Naive thymus-derived CD4-positive, alpha-beta T cell (primary cell): ENCODE measurements around the gene CCDC116. TPM values are rescaled to one million over a fixed set of nuclear protein-coding genes. Genes with fewer than 3 reads are reported as not detected.
A peak's percentile ranks its signal among the peaks of the same experiment; 100 is the strongest.

ENCODE experiments used
- ATAC-seq: fragments of 150-1000 bp; cut with Tn5 transposase; 2 replicates; pipeline ENCODE4 v1.10.0; 2021; ENCODE audit warnings: mild to moderate bottlenecking, moderate library complexity
- CTCF ChIA-PET: fragments of 350-600 bp; sonication (Branson Sonifier 250); formaldehyde crosslinking; loops from one replicate; lab custom pipeline; 2021; ENCODE audit warnings: antibody characterized with exemption; lab: Charles Lee
- POLR2A ChIA-PET: fragments of 350-600 bp; sonication (Branson Sonifier 250); formaldehyde crosslinking; loops from one replicate; lab custom pipeline; 2021; ENCODE audit warnings: antibody characterized with exemption, inconsistent platforms; lab: Charles Lee
- DNase-seq, 9 donors: peaks; one replicate each; pipeline versions ENCODE4 v3.0.0 to v3.0.0-alpha.2; 2020 to 2022; ENCODE audit warnings: mixed read lengths in 1 of 9
- H3K27ac ChIP-seq: one replicate; pipeline ENCODE4 v1.7.0; 2013; ENCODE audit warnings: mild to moderate bottlenecking, low read depth, low read length, moderate library complexity
- H3K27me3 ChIP-seq, 2 donors: one replicate each; pipeline ENCODE4 v1.7.0; 2013; ENCODE audit warnings: low read length in 2 of 2, mild to moderate bottlenecking in 2 of 2, moderate library complexity in 2 of 2; ENCODE audit not compliant: control insufficient read depth in 2 of 2, insufficient read depth in 2 of 2
- H3K36me3 ChIP-seq, 3 experiments: 1 replicate in 2 of 3; 2 replicates in 1 of 3; pipeline ENCODE4 v1.7.0; 2013; ENCODE audit warnings: low read length in 3 of 3, mild to moderate bottlenecking in 3 of 3, moderate library complexity in 1 of 3; ENCODE audit not compliant: insufficient read depth in 3 of 3, control insufficient read depth in 2 of 3
- H3K4me1 ChIP-seq, 2 donors: one replicate each; pipeline ENCODE4 v1.7.0; 2013; ENCODE audit warnings: low read length in 2 of 2, mild to moderate bottlenecking in 2 of 2, moderate library complexity in 1 of 2; ENCODE audit not compliant: control insufficient read depth in 2 of 2, insufficient read depth in 2 of 2
- H3K4me3 ChIP-seq: 2 replicates; pipeline ENCODE4 v1.7.0; 2013; ENCODE audit warnings: mild to moderate bottlenecking, low read length
- H3K9me3 ChIP-seq, 3 experiments: 1 replicate in 2 of 3; 2 replicates in 1 of 3; pipeline ENCODE4 v1.7.0; 2013; ENCODE audit warnings: low read length in 3 of 3; ENCODE audit not compliant: control insufficient read depth in 2 of 3
- H3K27ac Mint-ChIP-seq, 9 donors: one replicate each; pipeline ENCODE4 v1.8.0; 2020 to 2022; ENCODE audit warnings: mixed read lengths in 9 of 9, mild to moderate bottlenecking in 8 of 9, moderate library complexity in 5 of 9, inconsistent platforms in 2 of 9
- H3K27me3 Mint-ChIP-seq, 5 donors: one replicate each; pipeline ENCODE4 v1.8.0; 2021 to 2022; ENCODE audit warnings: mixed read lengths in 5 of 5, mild to moderate bottlenecking in 1 of 5
- H3K36me3 Mint-ChIP-seq, 5 donors: one replicate each; pipeline ENCODE4 v1.8.0; 2020 to 2022; ENCODE audit warnings: mixed read lengths in 5 of 5, mild to moderate bottlenecking in 3 of 5, inconsistent platforms in 1 of 5
- H3K4me1 Mint-ChIP-seq, 7 donors: one replicate each; pipeline ENCODE4 v1.8.0; 2020 to 2022; ENCODE audit warnings: mixed read lengths in 7 of 7, mild to moderate bottlenecking in 3 of 7, inconsistent platforms in 1 of 7
- H3K4me3 Mint-ChIP-seq, 10 donors: one replicate each; pipeline ENCODE4 v1.8.0; 2020 to 2022; ENCODE audit warnings: mild to moderate bottlenecking in 10 of 10, mixed read lengths in 10 of 10, moderate library complexity in 6 of 10, inconsistent platforms in 2 of 10
- H3K9me3 Mint-ChIP-seq, 11 donors: one replicate each; pipeline ENCODE4 v1.8.0; 2020 to 2022; ENCODE audit warnings: mixed read lengths in 11 of 11, mild to moderate bottlenecking in 4 of 11, inconsistent platforms in 1 of 11, moderate library complexity in 1 of 11
- intact Hi-C, 2 donors: fragments of 100-400 bp; cut with micrococcal nuclease; formaldehyde crosslinking; loops; one replicate each; pipeline ENCODE4 v1.15.1; 2023
- polyA plus RNA-seq, 2 donors: library from polyadenylated mRNA; unstranded; fragments of 300-500 nt; fragmentation: Illumina TruSeq; gene quantifications; one replicate each; pipeline ENCODE4 v1.2.3, GENCODE V29; 2021
- total RNA-seq, 6 experiments: library from RNA in 5 of 6; stranded (reverse) in 5 of 6; gene quantifications; 1 replicate in 5 of 6; 2 replicates in 1 of 6; pipeline ENCODE4 v1.2.3 and lab custom pipeline; 2021 to 2026

The CCDC116 gene
- total and polyA plus RNA-seq, 7 experiments from 2014 or later, result 0.21 to 0.43 (median 0.27) TPM; not detected in 3

- CTCF ChIA-PET, result no interaction called here
- Mint-ChIP-seq H3K4me3 (peak overlapping the region; percentile 82 to 89 (median 88)), H3K36me3 (peaks cover 0 to 6% (median 0%) of the 10 kb centered on the region in 5 donors), H3K27ac (peak overlapping the region in 3 of 9 donors; percentile 8 to 85 (median 59)), H3K27me3 (no peaks in the 10 kb centered on the region), H3K4me1 (peaks cover 16 to 38% (median 30%) of the 10 kb centered on the region in 7 donors), H3K9me3 (no peaks in the 10 kb centered on the region)
- no peaks in the 10 kb centered on the region for H3K9me3 ChIP-seq
- POLR2A ChIA-PET, result interaction anchor here (0.9 to 4.4 kb wide), 5 partner anchors 10 to 22 kb away, joined by 3 to 23 read pairs (median 3); partner anchors contain the start of genes PPIL2, SDF2L1 and YDJC
- H3K36me3 ChIP-seq, result no peaks in the 10 kb centered on the region
- intact Hi-C loops, result loop anchor here in 1 of 2 donors (1.0 kb wide), 2 partner anchors 10 to 13 kb away; partner anchors contain the start of gene SDF2L1
- H3K27ac ChIP-seq, result peak overlapping the region; percentile 45
- DNase-seq (peak; percentile 60 to 90 (median 77)), ATAC-seq (peak; percentile 98)
- H3K4me3 ChIP-seq, result peak overlapping the region; percentile 63
- no peaks in the 10 kb centered on the region for H3K27me3 ChIP-seq
- H3K4me1 ChIP-seq, result peaks cover 9 to 20% of the 10 kb centered on the region in 2 donors
These were observed 19.5 kb downstream of the CCDC116 start for GRCh38 chr22:21652010-21652546.

- H3K27me3 Mint-ChIP-seq, result no peaks in the 10 kb centered on the region
- no peaks in the 10 kb centered on the region for H3K9me3 Mint-ChIP-seq
- H3K4me3 Mint-ChIP-seq, result peak overlapping the region in 7 of 10 donors; percentile 48 to 89 (median 89)
- H3K4me1 ChIP-seq, result peaks cover 9 to 22% of the 10 kb centered on the region in 2 donors
- intact Hi-C loops, result loop anchor here in 1 of 2 donors (1.0 kb wide), 2 partner anchors 11 to 12 kb away; partner anchors contain the start of gene SDF2L1
- ChIA-PET CTCF (interaction anchor here (0.9 kb wide), 1 partner anchor 10 kb away, joined by 4 read pairs; the partner anchor contains the start of gene SDF2L1), POLR2A (interaction anchor here (0.9 to 4.4 kb wide), 5 partner anchors 10 to 23 kb away, joined by 3 to 23 read pairs (median 4); partner anchors contain the start of genes PPIL2, SDF2L1 and YDJC)
- no peaks in the 10 kb centered on the region for H3K27me3 ChIP-seq
- H3K36me3 ChIP-seq, result no peaks in the 10 kb centered on the region
- H3K36me3 Mint-ChIP-seq, result peaks cover 0 to 6% (median 0%) of the 10 kb centered on the region in 5 donors
- H3K4me3 ChIP-seq, result peak overlapping the region; percentile 63
- DNase-seq (no peak), ATAC-seq (no peak)
- peaks cover 18 to 41% (median 31%) of the 10 kb centered on the region in 7 donors for H3K4me1 Mint-ChIP-seq
- H3K27ac ChIP-seq, result peak overlapping the region; percentile 36
- H3K9me3 ChIP-seq, result no peaks in the 10 kb centered on the region
- no peak overlapping the region for H3K27ac Mint-ChIP-seq
These were observed 20.3 kb downstream of the CCDC116 start for GRCh38 chr22:21652547-21653545.

GRCh38 chr22:21657020-21657359 lies 24.4 kb downstream of the CCDC116 start:
- H3K4me3 ChIP-seq, result peak overlapping the region; percentile 56
- H3K4me3 Mint-ChIP-seq, result peak overlapping the region; percentile 75 to 89 (median 86)
- ChIA-PET CTCF (interaction anchor here (2.4 to 2.7 kb wide), 2 partner anchors 11 to 14 kb away, joined by 6 to 9 read pairs; partner anchors contain the start of gene SDF2L1), POLR2A (interaction anchor here (0.8 to 2.1 kb wide), 3 partner anchors 10 to 28 kb away, joined by 3 to 12 read pairs (median 4); partner anchors contain the start of gene SDF2L1)
- peaks cover 11 to 26% (median 14%) of the 10 kb centered on the region in 7 donors for H3K4me1 Mint-ChIP-seq
- DNase-seq, result no peak
- H3K36me3 Mint-ChIP-seq, result peaks cover 0 to 3% (median 0%) of the 10 kb centered on the region in 5 donors
- peaks cover 0 to 14% of the 10 kb centered on the region in 2 donors for H3K4me1 ChIP-seq
- H3K27me3 Mint-ChIP-seq, result no peaks in the 10 kb centered on the region
- H3K27ac Mint-ChIP-seq, result peak overlapping the region in 8 of 9 donors; percentile 5 to 91 (median 70)
- no peaks in the 10 kb centered on the region for H3K9me3 ChIP-seq
- intact Hi-C loops, result loop anchor here (1.0 to 5.0 kb wide), 4 partner anchors 9 to 160 kb away; partner anchors contain the start of genes SDF2L1 (in 2 of the 2), PPIL2 (in 1 of the 2) and YDJC (in 1 of the 2)
- no peak for ATAC-seq
- H3K36me3 ChIP-seq, result no peaks in the 10 kb centered on the region
- no peaks in the 10 kb centered on the region for H3K27me3 ChIP-seq
- H3K27ac ChIP-seq, result peak overlapping the region; percentile 62
- H3K9me3 Mint-ChIP-seq, result no peaks in the 10 kb centered on the region

- intact Hi-C loops, result loop anchor here (1.0 to 5.0 kb wide), 4 partner anchors 9 to 160 kb away; partner anchors contain the start of genes SDF2L1 (in 2 of the 2), PPIL2 (in 1 of the 2) and YDJC (in 1 of the 2)
- Mint-ChIP-seq H3K36me3 (peaks cover 0 to 3% (median 0%) of the 10 kb centered on the region in 5 donors), H3K4me1 (peaks cover 11 to 26% (median 13%) of the 10 kb centered on the region in 7 donors), H3K27me3 (no peaks in the 10 kb centered on the region), H3K27ac (peak overlapping the region in 5 of 9 donors; percentile 38 to 91 (median 68)), H3K9me3 (no peaks in the 10 kb centered on the region), H3K4me3 (peak overlapping the region; percentile 75 to 94 (median 86))
- Histone ChIP-seq H3K4me3 (peak overlapping the region; percentile 56), H3K36me3 (no peaks in the 10 kb centered on the region), H3K27me3 (no peaks in the 10 kb centered on the region), H3K9me3 (no peaks in the 10 kb centered on the region), H3K4me1 (peaks cover 0 to 14% of the 10 kb centered on the region in 2 donors), H3K27ac (peak overlapping the region; percentile 62)
- CTCF ChIA-PET, result interaction anchor here (2.7 kb wide), 1 partner anchor 15 kb away, joined by 9 read pairs; the partner anchor contains the start of gene SDF2L1
- peak; percentile 61 to 90 (median 67) for DNase-seq
- POLR2A ChIA-PET, result interaction anchor here (0.5 kb wide), 1 partner anchor 10 kb away, joined by 4 read pairs; no protein-coding TSS in a partner anchor
- peak; percentile 96 for ATAC-seq
These were observed 24.9 kb downstream of the CCDC116 start for GRCh38 chr22:21657360-21658032.

- ATAC-seq, result no peak
These were observed 27.4 kb downstream of the CCDC116 start for GRCh38 chr22:21659864-21660525.

More at GRCh38 chr22:21659864-21660525, 27.4 kb downstream of the CCDC116 start:
- no peak overlapping the region for H3K4me3 ChIP-seq
- intact Hi-C loops, result loop anchor here in 1 of 2 donors (5.0 kb wide), 1 partner anchor 157 kb away; no protein-coding TSS in a partner anchor
- H3K27ac ChIP-seq, result no peak overlapping the region
- Mint-ChIP-seq H3K27ac (no peak overlapping the region), H3K4me1 (peaks cover 13 to 22% (median 17%) of the 10 kb centered on the region in 7 donors), H3K27me3 (no peaks in the 10 kb centered on the region), H3K4me3 (peak overlapping the region in 1 of 10 donors; percentile 38), H3K36me3 (peaks cover 0 to 3% (median 0%) of the 10 kb centered on the region in 5 donors), H3K9me3 (no peaks in the 10 kb centered on the region)
- H3K9me3 ChIP-seq, result no peaks in the 10 kb centered on the region
- peaks cover 0 to 14% of the 10 kb centered on the region in 2 donors for H3K4me1 ChIP-seq
- H3K27me3 ChIP-seq, result no peaks in the 10 kb centered on the region
- CTCF ChIA-PET, result interaction anchor here (0.5 kb wide), 1 partner anchor 91 kb away, joined by 3 read pairs; no protein-coding TSS in a partner anchor
- H3K36me3 ChIP-seq, result no peaks in the 10 kb centered on the region
- DNase-seq, result no peak
- POLR2A ChIA-PET, result no interaction called here
